Head of caudate nucleus (tissue), 42 donors: ENCODE data around the gene PEA15.

Source experiments
- DNase-seq, 42 donors: peaks; one replicate each; pipeline versions ENCODE4 v3.0.0 to v3.0.0-alpha.2; 2020 to 2021; ENCODE audit warnings: mixed read lengths in 7 of 42
- intact Hi-C: fragments of 100-400 bp; cut with DNase I; formaldehyde crosslinking; loops from one replicate; pipeline ENCODE4 v1.15.0; 2022

The PEA15 gene

DNA sequence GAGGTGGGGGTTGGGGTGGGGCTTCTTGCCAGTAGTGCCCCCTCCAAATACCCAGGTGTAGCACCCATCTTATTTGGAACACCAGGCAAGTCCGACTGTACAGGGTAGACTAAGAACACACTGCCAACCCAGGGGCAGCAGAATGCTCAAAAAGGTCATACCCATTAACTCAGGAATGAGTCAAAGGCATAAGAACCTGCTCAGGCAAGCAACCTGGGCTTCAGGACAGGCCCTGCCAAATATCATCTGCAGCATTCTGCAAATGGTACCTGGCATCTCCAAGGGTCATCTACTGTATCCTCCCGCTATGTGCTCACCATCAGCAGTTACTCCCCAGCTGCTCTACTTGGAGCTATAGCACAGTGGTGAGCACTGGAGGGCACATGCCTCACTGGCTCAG, 19.4 kb downstream of the PEA15 start:
- DNase-seq: no peak
- intact Hi-C loops: no loop called here

DNA sequence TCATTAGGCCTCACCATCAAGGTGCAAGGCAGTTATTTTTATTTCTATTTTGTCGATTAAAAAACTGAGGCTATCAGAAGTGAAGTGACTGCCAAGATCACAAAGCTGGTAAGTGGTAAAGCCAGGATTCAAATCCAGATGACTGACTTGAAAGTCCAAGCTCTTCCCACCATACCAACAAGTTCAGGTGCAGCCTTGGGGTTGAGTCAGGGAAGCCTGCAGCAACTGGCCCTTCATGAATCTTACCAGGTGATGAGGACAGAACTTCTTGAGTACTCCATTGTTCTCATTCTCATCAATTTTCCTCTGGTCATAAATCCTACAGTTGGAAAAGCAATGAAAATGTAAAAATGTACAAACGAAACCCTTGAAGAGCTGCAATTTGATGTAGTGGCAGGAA, 20.2 kb downstream of the PEA15 start:
- DNase-seq: no peak
- intact Hi-C loops: no loop called here

DNA sequence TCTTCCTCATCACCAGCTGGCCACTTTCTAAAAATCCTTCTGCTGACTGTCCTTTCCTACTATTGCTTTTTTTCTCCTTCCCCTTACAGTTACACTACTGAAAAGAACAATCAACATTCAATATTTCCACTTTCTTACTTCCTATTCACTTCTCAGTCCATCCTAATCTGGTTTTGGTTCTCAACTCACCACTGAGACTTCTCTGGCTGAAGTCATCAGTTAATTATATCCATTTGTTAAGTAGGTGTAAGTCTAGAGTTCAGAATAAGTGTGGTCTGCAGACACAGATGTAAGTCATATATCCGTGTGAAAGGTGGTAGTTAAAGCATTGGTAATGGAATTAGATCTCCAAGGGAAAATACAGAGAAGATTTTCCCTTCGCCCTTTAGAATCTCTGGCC, 21.4 kb downstream of the PEA15 start:
- intact Hi-C loops: no loop called here
- no peak for DNase-seq

DNA sequence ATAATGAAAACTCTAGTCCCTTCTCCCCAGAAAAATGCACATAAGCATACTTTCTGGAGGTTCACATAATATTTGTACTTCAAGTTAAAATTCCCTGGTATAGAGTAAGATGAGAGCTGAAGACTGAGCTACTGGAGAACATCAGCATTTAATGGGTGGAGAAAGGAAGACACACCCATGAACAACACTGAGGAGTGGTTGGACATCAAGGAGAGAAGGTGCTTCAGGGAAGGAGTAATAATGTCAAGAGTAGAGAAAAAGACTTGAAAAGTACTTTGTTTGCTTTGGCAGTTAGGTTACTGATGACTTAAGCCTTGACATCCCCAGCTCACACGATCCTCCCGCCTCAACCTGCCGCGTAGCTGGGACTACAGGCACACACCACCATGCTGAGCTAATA, 21.9 kb downstream of the PEA15 start:
- intact Hi-C loops: no loop called here
- DNase-seq: no peak

DNA sequence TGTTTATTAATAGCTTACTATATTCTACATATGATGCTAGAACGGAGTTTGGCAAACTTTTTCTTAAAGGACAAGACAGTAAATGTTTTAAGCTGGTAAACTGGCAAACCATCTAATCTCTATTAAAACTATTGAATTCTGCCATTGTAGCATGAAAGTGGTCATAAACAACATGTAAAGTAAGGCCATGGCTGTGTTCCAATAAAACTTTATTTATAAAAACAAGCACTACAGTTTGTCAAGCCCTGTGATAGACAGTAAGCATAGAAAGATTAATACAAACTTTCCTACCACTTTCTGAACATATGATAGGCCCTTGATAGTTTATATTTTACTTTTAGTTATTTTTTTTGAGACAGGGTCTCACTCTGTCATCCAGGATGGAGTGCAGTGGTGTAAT, 22.4 kb downstream of the PEA15 start:
- no peak for DNase-seq
- intact Hi-C loops: no loop called here

DNA sequence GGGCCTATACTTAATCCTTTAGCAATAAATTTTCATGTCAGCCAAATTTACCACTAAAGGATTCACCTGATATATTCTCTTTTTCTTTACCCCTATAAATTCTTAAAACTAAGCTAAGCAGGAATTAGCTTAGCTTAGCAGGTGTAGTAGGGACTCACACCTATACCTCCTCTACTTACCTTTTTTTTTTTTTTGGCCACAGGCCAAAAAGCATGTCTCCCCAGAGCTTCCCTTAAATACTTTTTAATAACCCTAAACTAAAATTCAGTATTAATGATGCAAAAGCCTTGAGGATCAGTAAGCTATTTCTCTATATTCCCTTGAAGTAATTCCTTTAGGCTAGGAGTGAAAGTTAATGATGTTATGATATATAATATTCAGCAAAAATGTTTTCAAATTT, 23.2 kb downstream of the PEA15 start:
- no peak for DNase-seq
- intact Hi-C loops: no loop called here

DNA sequence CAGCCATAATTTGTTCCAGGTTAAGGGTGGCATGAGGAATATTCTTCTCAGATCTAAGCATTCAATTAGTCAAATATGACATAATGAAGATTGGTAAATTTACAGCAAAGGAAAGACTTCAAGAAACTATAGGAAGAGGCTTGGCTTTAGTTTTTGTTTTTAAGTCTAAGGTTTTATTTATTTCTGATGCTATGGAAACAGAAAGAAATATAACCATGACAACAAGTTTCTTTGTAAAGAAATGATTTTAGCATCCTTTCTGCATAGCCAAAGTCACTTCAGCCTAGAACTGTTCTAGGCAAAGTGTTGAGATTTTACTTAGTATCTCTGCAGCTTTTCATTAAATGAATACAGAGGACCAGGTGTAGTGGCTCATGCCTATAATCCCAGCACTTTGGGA, 27.7 kb downstream of the PEA15 start:
- intact Hi-C loops: no loop called here
- DNase-seq: no peak

DNA sequence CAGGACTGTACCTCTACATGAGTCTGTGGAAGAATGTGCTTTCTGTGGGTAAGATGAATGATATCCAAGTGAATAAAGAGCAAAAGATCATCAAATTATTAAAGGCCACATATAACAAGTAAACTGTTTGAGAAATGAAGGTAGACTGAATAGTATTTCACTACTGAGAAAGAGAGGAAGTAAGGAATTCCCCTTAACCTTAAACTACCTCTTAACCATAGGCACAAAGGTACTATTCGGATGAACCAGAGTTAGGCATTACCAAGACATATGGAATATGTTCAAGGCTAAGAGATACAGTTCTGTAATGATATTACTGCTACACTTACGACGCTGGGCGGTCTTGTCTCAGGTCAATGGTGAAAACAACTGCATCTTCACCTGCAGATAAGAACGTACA, 31.6 kb downstream of the PEA15 start:
- DNase-seq: no peak
- intact Hi-C loops: no loop called here

DNA sequence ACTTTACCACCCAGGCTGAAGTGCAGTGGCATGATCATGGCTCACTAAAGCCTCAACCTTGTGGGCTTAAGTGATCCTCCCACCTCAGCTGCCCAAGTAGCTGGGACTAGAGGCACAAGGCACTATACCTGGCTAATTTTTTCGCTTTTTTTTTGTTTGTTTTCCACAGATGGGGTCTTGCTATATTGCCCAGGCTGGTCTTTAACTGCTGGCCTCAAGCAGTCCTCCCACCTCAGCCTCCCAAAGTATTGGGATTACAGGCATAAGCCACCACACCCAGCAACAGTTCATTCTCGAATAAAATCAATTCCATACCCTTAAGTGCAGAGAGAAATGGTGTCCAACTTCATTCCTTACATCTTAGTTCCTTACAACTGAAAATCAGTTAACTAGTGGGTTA, 32.4 kb downstream of the PEA15 start:
- DNase-seq: no peak
- intact Hi-C loops: no loop called here

DNA sequence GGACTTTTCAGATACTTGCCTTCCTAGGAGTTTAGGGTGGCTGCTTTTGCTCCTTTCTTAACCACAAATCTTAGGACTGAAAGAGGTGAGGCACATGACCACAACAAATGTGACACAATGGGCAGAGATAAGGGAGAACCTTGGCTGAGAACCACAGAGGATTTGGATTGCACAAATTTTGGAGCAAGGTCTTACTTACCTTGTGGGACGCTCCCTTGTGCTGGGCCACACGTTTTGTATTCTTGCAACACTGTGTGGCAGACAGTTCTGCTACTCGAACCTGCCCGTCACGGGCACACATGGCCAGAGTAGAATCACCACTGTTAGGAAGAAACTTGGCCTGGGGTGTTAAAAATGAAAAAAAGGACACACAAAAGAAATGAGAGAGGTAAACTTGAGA, 33.2 kb downstream of the PEA15 start:
- DNase-seq: no peak
- intact Hi-C loops: no loop called here

DNA sequence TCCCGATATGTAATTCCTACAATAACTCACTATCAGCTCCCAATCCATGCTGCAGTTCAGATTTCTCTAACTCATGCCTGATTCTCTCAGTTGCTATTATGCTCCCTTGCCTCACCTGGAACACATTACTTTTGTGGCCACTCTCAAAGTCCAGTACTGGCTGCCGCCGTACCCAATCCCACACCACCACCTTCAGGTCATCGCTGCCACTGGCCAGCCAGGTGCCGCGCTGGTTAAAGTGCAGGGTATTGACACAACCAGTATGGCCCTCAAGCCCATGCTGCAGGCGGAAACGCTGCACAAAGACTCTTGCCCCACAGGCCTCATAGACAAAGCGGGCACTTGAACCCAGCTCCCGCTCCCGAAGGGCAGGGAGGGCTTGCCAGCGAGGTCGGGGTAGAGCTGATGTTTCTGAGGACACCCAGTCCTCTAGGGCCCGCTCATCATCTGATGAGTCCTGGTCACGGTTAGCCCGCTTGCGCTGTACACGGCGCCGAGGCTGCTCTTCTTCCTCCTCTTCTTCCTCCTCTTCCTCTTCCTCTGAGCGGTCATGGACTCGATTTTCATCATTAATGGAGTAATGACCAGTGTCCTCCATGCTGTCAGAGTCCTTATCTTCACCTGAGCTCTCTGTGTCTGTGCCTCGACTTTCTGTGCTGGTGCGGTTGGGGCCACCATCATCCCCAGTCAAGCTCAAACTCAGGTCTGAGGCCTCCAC, 34.6 kb downstream of the PEA15 start:
- DNase-seq: no peak
- intact Hi-C loops: no loop called here

DNA sequence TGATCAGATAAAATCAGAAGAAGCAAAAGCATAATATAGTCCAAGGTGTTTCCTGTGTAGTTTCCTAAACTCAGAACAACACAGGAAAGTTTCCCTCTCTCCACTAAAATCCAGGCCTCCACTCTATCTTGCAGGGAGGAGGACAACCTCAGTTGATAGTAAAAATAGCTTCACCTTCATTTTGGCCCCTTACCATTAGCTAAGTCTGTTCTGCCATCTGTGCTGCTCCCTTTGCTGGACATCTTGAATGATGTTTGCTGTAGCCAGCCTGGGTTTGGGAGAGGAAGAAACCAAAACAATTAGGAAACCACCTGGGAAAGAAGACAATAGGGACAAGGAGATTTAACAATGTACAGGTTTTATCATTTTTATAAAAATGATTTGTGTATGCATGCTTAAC, 38.6 kb downstream of the PEA15 start:
- DNase-seq: no peak
- intact Hi-C loops: no loop called here

DNA sequence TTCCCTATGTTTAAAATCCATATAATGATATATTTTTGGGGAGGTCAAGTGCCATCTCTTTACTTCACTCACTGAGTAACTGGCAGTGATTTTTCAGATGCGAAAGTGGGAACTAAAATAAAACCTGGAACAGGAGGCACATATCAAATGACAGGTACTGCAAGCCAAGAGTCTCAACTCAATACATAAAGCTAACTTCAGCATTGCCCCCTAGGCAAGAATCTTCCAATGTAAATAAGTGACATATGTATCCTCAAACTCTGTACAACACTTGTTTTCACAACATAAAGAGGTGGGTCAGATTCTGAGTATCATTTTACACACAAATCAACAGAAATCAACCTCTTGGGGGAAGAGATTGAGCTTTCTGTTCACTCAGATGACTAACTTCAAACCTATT, 39.0 kb downstream of the PEA15 start:
- intact Hi-C loops: no loop called here
- DNase-seq: no peak

DNA sequence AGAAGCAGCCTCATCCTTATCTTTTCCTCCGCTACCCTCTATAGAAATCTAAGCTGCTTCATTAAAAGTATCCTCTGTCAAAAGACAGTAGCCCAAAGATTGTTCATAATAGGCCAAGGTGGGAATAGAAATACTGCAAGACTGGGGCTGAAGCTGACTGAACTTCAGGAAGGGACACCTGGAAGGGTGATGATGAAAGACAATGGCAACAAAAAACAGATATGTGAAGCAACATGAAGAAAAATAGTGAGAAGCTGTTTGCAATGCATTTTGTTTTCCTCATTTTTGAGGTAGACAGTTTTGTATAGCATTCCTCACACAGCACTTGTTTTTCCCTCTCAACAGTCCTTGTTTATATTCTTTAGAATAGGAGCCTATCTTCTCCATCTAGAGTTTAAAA, 40.2 kb downstream of the PEA15 start:
- no peak for DNase-seq
- intact Hi-C loops: loop anchor here (5.0 kb wide), 1 partner anchor 33 kb away; no protein-coding TSS in a partner anchor

DNA sequence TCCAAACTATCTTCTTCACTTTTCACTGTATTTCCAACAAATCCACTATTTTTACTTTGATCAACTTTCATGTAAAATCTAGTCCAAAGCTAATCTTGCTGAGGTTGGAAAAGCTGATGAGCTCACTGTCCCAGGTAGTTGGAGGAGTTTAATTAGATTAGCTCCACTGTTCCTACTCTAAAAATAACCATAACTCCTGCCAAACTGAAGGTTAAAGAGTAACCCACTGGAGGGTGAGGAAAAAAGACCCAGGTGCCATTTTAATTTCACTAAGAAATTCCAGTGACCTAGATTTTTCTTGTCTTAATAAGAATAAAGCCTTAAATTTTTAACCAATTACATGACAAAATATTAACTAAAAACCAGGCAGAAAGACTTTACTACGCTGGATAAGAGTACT, 41.9 kb downstream of the PEA15 start:
- intact Hi-C loops: loop anchor here (5.0 kb wide), 1 partner anchor 35 kb away; no protein-coding TSS in a partner anchor
- DNase-seq: no peak

DNA sequence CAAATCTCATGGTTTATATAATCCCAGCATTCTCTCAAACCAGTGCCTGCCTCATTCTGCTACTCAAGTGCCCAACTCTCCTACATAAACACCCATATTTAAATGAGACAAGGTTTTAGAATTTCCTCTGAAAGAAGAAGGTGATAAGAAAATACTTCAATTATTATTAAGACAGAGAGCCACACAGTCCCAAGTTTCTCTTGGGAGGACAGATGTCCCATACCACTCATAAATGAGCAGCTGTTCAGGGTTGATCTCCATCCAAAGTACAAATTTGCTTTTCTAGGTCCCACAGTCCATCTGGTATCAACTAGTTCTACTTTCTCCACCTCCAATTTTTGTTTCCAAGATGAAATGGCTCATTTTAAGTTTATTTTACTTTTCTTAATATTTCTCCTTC, 45.8 kb downstream of the PEA15 start:
- DNase-seq: no peak
- intact Hi-C loops: loop anchor here (5.0 to 10.0 kb wide), 2 partner anchors 59 to 124 kb away; partner anchors contain the start of gene CASQ1

DNA sequence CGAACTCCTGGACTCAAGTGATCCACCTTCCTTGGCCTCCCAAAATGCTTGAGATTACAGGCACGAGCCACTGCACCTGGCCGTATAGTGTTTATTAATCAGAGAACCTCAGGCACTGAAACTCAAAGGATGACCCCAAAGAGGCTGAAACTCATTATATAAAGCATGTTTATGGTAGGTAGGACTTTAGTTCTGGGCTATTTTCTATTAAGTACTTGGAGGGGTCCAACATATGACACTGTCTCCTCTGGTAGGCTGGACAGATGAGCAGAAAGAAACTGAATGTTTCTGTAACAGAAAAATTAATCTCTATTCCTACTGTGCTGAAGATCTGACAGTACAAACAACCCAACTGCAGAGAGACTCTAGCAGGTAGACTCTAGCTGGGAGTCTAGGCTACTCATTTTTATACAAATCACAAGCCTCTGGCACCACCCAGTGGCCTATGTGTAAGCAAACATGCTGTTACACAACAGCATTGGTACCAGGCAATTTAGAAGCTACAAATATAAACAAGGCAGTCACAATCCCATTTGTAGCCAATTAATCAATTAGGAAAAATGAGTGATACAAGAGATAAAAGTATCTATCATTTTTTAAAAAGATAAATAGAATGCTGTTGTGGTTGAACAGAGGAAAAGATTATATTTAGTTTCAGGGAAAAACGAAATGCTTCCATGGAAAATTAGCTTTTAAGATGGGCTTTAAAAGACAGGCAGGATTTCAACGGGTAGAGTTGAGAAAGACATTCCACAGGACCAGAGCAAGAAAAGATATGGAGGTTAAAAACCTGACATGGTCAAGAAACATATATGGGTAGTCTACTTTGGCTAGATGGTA, 46.7 kb downstream of the PEA15 start:
- intact Hi-C loops: loop anchor here (2.0 to 10.0 kb wide), 3 partner anchors 60 to 151 kb away; partner anchors contain the start of gene CASQ1
- peak; percentile 56 to 94 (median 84) for DNase-seq

DNA sequence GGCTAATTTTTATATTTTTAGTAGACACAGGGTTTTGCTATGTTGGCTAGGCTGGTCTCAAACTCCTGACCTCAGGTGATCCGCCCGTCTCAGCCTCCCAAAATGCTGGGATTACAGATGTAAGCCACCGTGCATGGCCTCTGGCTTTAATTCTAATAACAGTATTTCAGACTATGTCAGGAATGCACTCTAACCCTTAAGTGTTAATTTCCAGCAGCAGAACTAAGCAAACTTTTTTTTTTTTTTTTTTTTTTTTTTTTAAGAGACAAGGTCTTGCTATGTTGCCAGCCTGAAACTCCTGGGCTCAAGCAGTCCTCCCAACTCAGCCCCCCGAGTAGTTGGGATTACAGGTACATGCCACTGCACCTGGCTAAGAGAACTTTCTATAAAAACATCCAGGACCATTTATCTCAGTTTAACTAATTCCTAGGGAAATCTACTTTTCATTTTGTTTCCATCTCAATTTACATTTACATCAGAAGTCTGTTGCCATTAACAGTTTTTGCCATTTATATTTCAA, 50.7 kb downstream of the PEA15 start:
- intact Hi-C loops: loop anchor here (10.0 kb wide), 1 partner anchor 119 kb away; no protein-coding TSS in a partner anchor
- no peak for DNase-seq

DNA sequence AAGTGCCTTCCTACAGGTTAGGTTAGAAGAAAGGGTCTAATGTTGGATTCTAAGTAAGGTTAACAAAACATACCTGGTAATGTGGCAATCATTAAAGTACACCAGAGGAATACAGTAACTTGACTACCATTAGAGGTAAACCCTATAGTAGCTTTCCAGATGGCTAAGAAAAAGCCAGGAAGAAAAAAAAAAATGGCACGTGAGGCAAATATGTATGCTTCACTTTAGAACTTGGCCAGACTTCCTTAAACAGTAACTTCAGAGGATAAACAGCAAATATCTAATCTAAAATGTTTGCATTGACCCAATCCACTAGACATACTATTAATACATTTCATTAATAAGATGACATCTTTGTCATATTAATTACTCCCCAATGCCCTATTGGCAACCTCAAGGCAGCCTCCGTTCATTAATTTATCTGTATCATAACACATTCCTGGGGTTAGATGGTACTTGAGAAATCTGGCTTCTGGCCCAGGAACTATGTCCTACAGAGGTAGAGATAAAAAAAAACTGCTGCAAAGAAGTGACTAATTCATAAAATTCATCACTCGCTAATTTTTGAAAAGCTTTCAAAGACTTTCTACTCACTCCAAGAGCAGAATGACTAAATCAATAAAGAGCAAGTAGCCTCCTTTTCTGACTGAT, 51.3 kb downstream of the PEA15 start:
- intact Hi-C loops: loop anchor here (10.0 kb wide), 1 partner anchor 118 kb away; no protein-coding TSS in a partner anchor
- no peak for DNase-seq
